Measurements from ENCODE around the gene ERO1B.
"Not testable (repeated sequence)": the region's sequence is repeated elsewhere in the genome, so short reads cannot be mapped to it uniquely, and the experiment has no call there.

The ERO1B gene, protein sequence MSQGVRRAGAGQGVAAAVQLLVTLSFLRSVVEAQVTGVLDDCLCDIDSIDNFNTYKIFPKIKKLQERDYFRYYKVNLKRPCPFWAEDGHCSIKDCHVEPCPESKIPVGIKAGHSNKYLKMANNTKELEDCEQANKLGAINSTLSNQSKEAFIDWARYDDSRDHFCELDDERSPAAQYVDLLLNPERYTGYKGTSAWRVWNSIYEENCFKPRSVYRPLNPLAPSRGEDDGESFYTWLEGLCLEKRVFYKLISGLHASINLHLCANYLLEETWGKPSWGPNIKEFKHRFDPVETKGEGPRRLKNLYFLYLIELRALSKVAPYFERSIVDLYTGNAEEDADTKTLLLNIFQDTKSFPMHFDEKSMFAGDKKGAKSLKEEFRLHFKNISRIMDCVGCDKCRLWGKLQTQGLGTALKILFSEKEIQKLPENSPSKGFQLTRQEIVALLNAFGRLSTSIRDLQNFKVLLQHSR

DNA sequence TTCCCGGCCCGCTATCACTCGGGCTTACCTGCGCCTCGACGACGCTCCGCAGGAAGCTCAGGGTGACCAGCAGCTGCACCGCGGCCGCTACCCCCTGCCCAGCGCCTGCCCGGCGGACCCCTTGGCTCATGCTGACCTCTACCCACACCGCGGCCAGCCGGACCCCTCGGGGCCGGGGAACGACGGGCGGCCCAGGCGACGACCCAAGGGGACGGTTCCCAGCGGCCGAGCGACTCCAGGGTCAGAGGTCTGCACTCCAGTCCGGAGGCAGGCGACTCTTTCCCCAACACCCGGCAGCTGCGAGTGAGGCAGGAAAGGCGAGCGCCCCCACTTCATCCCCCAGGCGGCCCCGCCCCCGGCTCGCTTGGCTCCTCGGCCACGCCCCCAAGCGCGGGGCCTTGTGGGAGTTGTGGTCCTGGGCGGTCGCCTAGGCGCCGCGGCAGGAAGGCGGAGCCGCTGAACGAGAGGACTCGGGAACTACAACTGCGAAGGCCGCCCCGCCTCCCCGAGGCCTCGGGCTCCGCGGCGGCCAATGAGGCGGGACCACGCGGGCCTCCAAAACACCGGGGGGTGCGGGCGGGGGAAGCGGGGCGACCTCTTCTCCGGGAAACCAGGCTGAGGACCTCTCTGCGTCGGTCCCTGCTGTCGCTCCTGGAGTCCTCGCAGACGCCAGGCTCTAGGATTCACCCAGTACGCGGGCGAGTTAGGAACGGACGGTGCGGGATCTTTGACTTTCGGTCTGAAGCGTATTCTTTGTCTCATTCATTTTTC lies at the start of gene ERO1B:
Gene ERO1B, minus strand, starts transcription at position 305 of the 771 bp plus-strand sequence. Its CDS starts 175 bp downstream, at position 130.
- peak; percentile 98 for DNase-seq

DNA sequence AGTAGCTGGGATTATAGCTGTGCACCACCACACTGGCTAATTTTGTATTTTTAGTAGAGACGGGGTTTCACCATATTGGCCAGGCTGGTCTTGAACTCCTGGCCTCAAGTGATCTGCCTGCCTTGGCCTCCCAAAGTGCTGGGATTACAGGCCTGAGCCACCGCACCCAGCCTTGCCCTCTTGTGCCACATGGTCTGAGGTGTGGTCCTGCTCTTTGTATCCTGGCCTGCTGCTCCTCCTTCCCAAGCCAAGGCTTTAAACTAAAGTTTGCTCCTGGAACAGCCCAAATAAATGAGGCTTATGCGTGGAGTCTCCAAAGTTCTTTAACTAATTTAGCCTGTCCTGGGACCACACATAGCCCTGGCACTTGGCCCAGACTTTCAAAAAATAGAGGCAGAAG lies 49.7 kb upstream of the ERO1B start:
- not testable (repeated sequence) for DNase-seq

DNA sequence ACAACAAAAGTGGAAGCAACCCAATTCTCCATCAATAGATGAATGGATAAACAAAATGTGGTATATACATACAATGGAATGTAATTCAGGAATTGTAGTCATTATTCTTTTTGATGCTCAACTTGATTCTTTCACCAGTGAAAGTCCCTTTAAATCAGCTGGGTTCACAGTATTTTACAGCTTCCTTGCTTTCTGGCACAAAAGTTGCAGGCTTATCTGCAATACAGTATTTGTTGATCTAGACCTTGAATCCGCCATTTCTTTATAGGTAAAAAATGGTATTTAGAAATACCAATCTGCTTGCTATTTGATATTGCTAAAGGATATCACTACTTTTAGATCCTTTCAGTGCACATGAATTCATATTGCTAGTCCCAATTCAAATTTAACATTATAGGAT lies 44.7 kb upstream of the ERO1B start:
- DNase-seq: no peak

DNA sequence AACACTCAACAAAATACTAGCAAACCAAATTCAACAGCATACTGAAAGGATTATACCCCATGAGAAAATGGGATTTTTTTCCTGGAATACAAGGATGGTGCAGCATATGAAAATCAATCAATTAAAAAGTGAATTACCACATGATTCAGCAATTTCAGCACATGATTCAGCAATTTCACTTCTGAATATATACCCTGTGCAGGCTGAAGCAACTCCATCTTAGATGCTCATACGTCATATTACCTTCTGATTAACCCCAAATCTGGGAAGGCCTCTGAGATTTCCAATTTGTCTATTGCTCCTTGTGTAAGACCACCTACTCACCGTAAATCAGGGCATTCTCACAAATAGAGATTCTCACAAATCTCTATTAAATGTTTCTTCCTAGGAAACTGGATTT lies 43.8 kb upstream of the ERO1B start:
- no peak for DNase-seq

DNA sequence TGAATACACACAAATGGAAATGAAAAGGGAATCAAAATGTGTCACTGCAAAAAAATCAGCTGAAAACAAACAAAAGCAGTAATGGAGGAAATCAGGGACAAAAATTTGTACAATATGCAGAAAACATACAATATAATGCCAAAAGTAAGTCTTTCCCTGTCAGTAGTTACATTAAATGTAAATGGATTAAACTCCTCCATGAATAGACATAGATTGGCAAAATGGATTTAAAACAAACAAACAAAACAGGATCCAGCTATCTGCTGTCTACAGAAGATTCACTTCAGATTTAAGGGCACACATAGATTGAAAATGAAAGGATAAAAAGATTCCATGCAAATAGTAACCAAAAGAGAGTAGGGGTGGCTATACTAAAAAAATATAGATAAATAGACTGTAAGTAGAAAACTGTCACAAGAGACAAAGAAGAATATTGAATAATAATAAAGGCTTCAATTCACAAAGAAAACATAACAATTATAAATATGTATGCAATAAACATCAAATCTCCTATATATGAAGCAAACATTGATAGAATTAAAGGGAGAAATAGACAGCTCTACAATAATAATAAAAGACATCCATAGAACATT lies 42.2 kb upstream of the ERO1B start:
- no peak for DNase-seq

DNA sequence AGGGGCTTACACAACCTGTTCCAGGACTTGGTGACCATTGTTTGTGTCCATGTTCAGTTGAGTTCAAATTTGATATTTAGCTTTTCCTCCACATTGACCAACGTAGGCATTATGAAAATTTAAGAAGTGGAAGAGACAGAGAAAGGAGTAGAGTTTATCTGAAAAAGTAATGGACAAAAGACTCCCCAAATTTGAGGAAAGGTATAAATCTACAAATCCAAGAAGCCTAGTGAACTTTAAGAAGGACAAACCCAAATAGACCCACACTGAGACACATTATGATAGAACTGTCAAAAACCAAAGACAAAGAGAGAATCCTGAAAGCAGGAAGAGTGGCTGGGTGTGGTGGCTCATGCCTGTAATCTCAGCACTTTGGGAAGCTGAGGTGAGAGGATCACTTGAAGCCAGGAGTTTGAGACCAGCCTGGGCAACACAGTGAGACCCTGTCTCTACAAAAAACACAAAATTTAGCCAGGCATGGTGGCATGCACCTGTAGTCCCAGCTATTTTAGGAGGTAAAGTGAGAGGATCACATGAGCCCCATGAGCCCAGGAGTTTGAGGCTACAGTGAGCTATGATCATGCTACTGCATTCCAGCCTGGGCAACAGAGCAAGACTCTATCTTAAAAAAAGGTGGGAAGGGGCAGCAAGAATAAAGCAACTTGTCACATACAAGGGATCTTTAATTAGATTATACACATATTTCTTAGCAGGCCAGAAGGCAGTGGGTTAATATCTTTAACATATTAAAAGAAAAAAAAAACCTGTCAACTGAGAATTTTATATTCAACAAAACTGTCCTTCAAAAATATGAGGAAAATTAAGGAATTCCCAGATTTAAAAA lies 41.0 kb upstream of the ERO1B start:
- DNase-seq: no peak

DNA sequence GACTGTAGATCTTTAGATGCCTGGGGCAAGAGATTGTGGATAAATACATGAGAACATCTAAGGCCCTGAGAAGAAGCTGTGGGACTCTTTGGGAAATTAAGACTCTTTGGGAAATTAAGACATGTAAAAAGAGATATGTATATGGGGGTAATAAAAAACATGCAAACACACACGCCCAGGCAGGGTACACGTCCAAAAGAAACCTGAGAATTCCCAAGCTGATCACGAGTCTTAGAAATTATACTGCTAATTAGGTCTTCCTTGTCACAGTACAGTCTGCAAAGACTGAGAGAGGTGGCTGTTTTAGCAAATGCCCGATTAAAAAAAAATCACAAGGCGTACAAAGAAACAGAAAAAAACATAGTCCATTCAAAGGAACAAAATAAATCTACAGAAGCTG lies 39.3 kb upstream of the ERO1B start:
- DNase-seq: no peak

DNA sequence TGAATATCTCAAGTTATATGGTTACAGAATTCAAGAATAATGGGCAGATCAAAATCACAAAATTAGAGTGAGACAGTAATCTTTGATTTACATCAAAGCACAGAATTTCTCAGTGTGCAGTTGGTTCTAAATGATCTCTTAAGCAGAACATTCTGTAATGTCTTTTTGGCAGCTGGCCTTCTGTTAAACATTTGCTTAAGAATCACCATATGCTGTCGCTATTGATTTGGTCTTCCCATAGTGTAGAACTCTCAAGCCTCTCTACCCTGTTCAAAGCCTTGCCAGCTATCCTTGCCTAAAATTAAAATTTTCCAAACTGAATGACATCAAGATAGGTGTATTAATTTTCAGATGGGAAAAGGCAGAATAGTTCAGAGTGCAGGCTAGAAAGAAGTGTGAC lies 38.9 kb upstream of the ERO1B start:
- DNase-seq: no peak

DNA sequence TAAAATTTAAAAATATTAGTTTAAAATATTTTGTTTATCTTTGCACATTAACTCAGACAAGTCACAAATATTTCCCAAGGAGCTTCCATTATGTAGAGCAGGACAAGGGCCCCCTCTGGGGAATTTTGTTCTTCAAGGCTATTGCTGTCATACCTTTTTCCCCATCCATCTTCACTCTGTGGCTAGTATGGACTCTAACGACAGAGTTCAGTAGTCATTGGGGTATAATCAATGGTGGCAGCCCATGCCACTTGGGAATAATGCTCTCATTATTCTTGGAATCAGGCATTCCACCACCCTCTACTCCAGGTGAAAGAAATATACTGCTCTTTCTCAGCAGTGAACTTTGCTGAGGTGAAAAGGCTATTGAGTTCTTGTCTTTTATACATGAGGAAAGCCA lies 38.5 kb upstream of the ERO1B start:
- no peak for DNase-seq

DNA sequence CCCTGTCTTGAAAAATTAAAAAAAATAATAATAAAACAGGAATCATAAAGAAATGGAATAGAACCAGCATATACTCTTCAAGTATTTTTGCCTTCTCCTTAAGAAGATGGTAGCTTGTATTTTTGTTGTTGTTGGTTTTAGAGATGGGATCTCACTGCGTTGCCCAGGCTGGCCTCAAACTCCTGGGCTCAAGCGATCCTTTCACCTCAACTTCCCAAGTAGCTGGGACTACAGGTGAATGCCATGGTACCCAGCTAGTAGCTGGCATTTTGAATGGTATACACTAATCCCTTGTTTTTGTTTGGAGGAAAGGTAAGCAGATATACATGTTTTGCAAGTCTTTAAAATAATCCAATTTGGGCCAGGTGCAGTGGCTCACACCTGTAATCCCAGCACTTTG lies 34.7 kb upstream of the ERO1B start:
- DNase-seq: no peak

DNA sequence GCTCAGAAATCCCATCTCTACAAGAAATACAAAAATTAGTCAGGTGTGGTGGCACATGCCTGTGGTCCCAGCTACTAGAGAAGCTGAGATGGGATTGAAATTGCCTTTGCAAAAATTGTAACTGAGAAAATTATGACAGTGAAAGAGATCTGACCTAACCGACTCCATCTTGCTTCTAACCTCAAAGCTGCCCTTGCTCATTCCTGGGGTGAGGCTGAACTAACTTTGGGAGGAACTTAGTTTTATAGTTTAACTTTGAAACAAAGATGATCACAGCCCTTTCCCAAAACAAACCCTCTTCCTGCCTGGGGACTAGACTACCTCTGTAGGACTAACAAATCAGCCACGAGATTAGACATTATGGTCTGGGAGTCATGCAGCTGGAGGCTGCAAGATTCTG lies 33.8 kb upstream of the ERO1B start:
- DNase-seq: no peak

DNA sequence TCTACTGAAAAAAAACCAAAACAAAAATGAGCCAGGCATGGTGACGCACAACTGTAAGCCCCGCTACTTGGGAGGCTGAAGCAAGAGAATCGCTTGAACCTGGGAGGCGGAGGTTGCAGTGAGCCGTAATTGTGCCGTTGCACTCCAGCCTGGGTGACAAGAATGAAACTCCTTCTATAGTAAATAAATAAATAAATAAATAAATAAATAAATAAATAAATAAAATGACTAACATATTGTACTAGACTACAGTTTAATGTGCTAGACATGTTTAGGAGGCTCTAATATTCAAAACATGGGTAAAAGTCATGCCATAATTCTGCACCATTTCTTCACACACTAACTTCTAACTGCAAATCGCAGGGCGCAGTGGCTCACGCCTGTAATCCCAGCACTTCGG lies 33.3 kb upstream of the ERO1B start:
- DNase-seq: no peak

DNA sequence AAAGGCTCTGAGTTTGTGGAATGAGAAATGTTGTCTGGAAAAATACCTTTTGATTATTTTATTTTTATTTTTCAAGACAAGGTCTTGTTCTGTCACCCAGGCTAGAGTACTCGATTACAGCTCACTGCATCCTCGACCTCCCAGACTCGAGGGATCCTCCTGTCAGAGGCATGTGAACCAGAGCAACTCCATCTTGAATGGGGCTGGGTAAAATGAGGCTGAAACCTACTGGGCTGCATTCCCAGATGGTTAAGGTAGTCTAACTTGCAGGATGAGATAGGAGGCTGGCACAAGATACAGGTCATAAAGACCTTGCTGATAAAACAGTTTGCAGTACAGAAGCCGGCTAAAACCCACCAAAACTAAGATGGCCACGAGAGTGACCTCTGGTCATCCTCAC lies 32.3 kb upstream of the ERO1B start:
- DNase-seq: not testable (repeated sequence)

DNA sequence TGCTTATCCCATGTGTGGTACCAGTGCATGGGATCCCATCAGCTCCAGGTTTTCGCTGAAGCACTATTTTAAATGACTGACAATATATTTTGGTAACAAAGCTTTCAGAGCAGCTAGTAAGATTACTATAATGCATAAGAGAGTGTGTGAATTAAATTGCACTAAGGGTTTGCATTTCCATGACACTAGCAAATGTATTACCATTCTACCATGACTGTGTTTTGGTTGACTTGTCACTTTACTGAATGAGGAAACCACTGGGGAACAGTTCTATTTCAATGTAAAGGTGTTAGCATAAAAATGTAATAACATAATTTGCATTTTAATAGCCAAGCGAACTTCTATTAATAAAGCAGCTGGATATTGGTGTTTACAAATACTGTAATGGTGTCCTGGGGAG lies 31.7 kb upstream of the ERO1B start:
- DNase-seq: no peak

DNA sequence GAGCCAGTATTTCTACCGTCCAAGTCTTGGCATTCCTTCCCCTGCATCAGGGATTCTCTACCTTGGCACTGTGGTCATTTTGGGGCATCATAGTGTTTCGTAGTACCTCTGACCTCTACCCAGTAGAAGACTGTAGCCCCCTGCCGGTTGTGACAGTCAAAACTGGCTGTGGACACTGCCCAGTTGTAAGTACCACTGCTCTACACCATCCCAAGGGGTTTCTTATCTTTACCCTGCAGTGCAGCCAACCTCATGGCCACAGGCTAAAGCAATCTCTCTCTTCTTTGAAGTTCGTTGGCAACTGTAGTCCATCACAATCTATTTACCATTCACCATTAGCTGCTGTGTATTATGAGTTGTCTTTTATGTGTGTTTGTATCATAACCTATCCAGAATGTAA lies 29.3 kb upstream of the ERO1B start:
- no peak for DNase-seq

DNA sequence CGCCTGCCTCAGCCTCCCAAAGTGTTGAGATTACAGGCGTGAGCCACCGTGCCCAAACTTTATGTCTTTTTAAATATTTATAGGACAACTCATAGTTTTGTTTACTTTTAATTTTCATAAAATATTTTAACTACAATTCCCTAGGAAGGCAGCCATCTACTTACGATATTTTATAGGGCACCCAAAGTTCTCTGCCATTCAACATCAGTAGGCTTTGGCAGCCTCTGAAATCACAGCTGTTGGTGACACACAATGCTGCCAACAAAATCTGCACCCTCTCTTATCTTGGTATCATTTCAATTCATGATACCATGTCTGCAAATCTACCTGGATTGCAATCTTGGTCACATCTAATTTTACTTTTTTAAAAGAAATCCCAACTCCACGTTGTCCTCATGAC lies 27.1 kb upstream of the ERO1B start:
- DNase-seq: no peak

DNA sequence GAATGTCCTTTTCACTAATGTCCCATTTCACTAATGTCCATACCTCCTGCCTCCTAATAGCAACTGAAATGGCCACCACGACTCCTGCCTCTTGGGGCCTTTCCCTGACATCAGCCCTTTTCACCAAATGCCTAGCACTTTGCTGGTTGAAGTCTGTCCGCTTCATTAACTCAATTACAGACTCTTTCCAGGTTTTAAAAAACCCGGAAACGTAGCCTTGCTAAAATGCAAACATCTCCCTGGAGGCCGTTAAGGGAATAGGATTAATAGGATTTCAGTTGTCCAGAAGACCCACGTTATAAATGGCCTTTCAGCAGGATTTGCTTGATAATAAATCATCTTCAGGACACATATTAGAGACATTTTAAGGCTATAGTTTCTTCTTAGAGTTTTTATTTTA lies 25.7 kb upstream of the ERO1B start:
- DNase-seq: no peak

DNA sequence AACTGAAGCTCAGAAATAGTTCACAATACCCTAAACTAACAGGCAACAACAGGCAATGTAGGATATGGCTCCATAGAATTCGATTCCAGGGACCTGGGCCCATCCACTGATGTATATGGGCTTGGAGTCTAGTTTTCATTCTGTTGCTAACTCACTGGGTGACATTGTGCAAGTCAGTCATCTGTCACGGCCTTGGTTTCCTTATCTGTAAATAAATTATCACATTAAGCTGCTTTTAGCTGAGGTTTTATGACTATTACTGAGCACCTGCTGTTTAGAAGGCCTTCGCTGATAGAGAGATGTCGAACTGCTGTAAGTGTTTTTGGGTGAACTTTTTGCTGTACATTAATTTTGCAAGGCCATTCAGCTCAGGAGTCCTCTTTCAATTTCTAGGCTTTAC lies 22.9 kb upstream of the ERO1B start:
- no peak for DNase-seq

DNA sequence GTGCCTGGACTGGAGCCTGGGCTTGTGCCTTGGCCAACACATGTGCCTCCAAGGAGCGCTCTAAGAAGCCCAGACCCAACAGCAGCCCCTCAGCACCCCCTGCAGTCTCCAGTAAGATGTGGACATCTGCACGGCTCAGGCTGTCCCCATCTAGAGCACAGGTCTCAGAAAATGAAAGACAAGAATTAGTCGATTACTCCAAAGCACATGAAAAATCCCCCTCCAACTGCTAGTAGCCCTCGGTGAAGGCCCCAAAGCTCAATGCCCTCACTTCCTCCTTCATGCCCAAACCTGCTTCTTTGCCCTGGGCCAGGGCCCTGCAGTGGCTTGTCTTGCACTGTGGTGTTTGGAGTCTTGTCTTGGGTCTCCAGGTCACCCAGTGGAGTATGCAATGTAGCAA lies 21.9 kb upstream of the ERO1B start:
- no peak for DNase-seq

DNA sequence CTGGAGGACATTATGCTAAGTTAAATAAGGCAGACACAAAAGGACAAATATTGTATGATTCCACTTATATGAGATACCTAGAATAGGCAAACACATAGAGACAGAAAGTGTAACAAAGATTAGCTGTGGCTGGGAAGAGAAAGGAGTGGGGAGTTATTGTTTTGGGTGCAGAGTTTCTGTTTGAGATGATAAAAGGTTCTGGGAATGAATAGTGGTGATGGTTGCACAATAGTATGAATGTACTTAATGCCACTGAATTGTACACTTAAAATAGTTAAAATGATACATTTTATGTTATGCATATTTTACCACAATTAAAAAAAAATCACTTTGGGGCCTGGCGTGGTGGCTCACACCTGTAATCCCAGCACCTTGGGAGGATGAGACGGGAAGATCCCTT lies 21.2 kb upstream of the ERO1B start:
- no peak for DNase-seq

DNA sequence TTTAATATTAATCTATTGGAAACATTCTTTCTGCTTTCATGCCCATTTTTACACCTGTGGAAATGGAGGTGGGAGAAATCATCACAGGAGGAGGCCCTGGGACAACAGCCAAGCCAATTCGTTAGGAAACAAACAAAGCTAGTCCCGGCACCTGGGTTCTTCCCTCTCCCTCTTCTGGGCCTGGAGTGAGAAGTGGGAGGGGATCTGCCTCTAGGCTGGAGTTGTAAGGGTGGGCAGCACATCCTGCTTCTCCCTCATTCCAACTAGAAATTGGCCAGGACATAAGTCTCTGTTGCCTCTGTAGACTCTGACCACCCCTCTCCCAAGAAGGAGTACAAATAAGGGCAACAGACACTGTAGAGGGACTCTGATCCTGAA lies 20.2 kb upstream of the ERO1B start:
- no peak for DNase-seq

DNA sequence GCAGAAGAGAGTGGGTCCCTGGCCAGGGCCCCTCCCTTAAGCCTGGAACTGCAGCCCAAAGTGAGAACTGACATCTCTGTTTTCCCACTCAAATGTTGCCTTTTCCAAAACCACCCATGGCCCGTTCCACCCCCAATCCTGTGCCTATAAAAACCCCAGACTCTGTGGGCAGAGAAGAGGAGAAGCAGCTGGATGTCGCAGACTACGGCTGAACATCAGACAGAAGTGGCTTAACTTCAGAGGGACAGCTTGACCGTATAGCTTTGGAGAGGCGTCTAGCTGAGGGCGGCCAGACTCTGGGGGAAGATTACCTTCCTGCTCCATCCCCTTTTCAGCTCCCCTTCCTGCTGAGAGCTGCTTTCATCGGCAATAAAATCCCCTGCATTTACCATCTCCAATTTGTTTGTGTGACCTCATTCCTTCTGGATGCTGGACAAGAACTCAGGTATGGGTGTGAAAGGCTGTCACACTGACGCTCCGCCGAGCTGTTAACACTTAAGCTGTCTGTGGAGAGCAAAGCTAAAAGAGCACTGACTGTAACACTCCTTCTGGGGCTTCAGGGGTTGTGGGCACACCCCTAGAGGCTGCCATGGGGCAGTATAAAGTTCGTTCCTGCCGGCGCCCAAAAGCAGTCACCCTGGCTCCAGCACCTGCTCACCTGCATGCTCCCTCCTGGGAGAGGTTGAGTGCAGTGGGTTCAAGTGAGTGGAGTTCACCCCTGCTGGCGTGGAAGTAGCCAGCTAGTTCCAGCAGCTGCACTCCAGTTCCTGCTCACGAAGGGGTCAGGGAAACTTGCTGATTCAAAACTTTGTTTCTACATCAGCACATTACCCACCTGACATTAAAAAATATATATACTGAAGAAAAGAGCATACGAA lies 19.6 kb upstream of the ERO1B start:
- no peak for DNase-seq

Measured in right forelimb (tissue), 1 donor.